Neural progenitor cell (in vitro differentiated cells): Measurements from ENCODE around the gene ADAM10.

Experiments
- CTCF ChIP-seq: fragments of 200-600 bp; sonication (generic); IDR thresholded peaks from 2 replicates; pipeline ENCODE4 v1.5.1; 2017; ENCODE audit warnings: antibody characterized with exemption, mild to moderate bottlenecking
- EZH2 ChIP-seq: fragments of 200-600 bp; sonication (generic); IDR thresholded peaks from 2 replicates; pipeline ENCODE4 v1.6.1; 2017; ENCODE audit warnings: antibody characterized with exemption, mild to moderate bottlenecking, moderate library complexity

GRCh38 chr15:58555162-58556027 lies 194.1 kb downstream of the ADAM10 start:
- TF ChIP-seq CTCF (peak; percentile 33), EZH2 (no peak)
